Measurements from ENCODE around the gene SEC11C. TPM values are rescaled to one million over a fixed set of nuclear protein-coding genes. Genes with fewer than 3 reads are reported as not detected.

Gene SEC11C
- polyA plus RNA-seq, 2 of the 4 experiments (the other 2 are of a cell fraction): 66.5 to 94.9 TPM

DNA sequence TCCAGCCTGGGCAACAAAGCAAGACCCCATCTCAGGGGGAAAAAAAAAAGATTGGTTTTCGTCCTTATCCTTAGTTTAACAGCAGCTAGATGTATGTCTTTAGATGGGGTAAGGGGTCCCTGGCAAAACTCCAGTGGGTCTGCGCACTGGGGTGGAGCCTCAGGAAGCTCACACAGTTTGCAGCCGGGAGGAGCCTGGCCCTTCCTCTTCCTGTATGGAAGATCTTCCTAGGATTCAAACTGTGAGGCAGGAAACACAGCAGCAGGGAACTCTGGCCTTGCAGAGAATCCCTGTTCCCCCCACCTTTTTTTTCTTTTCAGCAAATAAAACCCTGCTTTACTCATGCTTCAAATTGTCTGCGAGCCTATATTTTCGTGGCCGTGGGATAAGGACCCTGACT is 67.8 kb downstream of the SEC11C start:
- ChIA-PET POLR2A (no interaction called here), CTCF (no interaction called here)
- FAIRE-seq: no peak
- no peaks in the 10 kb centered on the region for H3K9me3 ChIP-seq
- no peaks in the 10 kb centered on the region for H3K4me1 ChIP-seq
- TF ChIP-seq ESRRA (IDR thresholded peaks at IDR 0.05; ENCODE audit: borderline replicate concordance, low read length) (no peak), HEYL (CRISPR knock-in tag; IDR thresholded peaks at IDR 0.05) (no peak), HOXA7 (CRISPR knock-in tag; IDR thresholded peaks at IDR 0.05) (no peak), HDAC2 (IDR thresholded peaks at IDR 0.05) (no peak), JUN (IDR thresholded peaks at IDR 0.05) (no peak), KDM5A (IDR thresholded peaks at IDR 0.05) (no peak), CBX2 (IDR thresholded peaks at IDR 0.05; ENCODE audit: borderline replicate concordance, low read depth) (no peak), PHF8 (IDR thresholded peaks at IDR 0.05; ENCODE audit: borderline replicate concordance, low read depth) (no peak), SREBF2 (IDR thresholded peaks at IDR 0.05) (no peak), POLR2A (IDR thresholded peaks at IDR 0.05; ENCODE audit: low read length) (no peak), CHD4 (IDR thresholded peaks at IDR 0.05; ENCODE audit: borderline replicate concordance) (no peak), CBX8 (IDR thresholded peaks at IDR 0.05) (no peak)
- TF ChIP-seq, protein P1, sequence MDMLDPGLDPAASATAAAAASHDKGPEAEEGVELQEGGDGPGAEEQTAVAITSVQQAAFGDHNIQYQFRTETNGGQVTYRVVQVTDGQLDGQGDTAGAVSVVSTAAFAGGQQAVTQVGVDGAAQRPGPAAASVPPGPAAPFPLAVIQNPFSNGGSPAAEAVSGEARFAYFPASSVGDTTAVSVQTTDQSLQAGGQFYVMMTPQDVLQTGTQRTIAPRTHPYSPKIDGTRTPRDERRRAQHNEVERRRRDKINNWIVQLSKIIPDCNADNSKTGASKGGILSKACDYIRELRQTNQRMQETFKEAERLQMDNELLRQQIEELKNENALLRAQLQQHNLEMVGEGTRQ (IDR thresholded peaks at IDR 0.05): no peak
- TF ChIP-seq, protein P2, sequence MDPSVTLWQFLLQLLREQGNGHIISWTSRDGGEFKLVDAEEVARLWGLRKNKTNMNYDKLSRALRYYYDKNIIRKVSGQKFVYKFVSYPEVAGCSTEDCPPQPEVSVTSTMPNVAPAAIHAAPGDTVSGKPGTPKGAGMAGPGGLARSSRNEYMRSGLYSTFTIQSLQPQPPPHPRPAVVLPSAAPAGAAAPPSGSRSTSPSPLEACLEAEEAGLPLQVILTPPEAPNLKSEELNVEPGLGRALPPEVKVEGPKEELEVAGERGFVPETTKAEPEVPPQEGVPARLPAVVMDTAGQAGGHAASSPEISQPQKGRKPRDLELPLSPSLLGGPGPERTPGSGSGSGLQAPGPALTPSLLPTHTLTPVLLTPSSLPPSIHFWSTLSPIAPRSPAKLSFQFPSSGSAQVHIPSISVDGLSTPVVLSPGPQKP (IDR thresholded peaks at IDR 0.05; ENCODE audit: low read depth, low read length): no peak
- TF ChIP-seq, protein P3, sequence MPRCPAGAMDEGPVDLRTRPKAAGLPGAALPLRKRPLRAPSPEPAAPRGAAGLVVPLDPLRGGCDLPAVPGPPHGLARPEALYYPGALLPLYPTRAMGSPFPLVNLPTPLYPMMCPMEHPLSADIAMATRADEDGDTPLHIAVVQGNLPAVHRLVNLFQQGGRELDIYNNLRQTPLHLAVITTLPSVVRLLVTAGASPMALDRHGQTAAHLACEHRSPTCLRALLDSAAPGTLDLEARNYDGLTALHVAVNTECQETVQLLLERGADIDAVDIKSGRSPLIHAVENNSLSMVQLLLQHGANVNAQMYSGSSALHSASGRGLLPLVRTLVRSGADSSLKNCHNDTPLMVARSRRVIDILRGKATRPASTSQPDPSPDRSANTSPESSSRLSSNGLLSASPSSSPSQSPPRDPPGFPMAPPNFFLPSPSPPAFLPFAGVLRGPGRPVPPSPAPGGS (IDR thresholded peaks at IDR 0.05): no peak
- H3K27ac ChIP-seq: no peak overlapping the region
- no peak for ATAC-seq
- DNase-seq (ENCODE audit: low read depth in 1 of 2, low spot score in 1 of 2): no peak
- H3K4me2 ChIP-seq: no peak overlapping the region
- 67% methylated on average over 6 of the region's 6 CpGs for WGBS (ENCODE audit: missing lambda C conversion rate)
- no peak overlapping the region for H3K4me3 ChIP-seq

Other genes with a start within 250 kb of the SEC11C start
- gene GRP, start 80.3 kb downstream of the SEC11C start, polyA plus RNA-seq (2011; rRNA removed): not detected in 2 replicates
- not detected in 3 replicates for gene GRP, start 80.3 kb downstream of the SEC11C start, polyA plus RNA-seq (2017; fragmentation: RNase III; extraction: RNeasy Plus Mini Kit Qiagen cat#74134 plus additional on column Dnase treatment)
- not detected in 2 replicates for gene RAX, start 133.6 kb downstream of the SEC11C start, polyA plus RNA-seq (2011; rRNA removed)
- not detected in 3 replicates for gene RAX, start 133.6 kb downstream of the SEC11C start, polyA plus RNA-seq (2017; fragmentation: RNase III; extraction: RNeasy Plus Mini Kit Qiagen cat#74134 plus additional on column Dnase treatment)
- not detected in 2 replicates for gene CPLX4, start 178.8 kb downstream of the SEC11C start, polyA plus RNA-seq (2011; rRNA removed)
- gene CPLX4, start 178.8 kb downstream of the SEC11C start, polyA plus RNA-seq (2017; fragmentation: RNase III; extraction: RNeasy Plus Mini Kit Qiagen cat#74134 plus additional on column Dnase treatment): not detected in 3 replicates
- gene LMAN1, start 219.4 kb downstream of the SEC11C start, polyA plus RNA-seq (2011; rRNA removed): 73.4 and 94.0 TPM in 2 replicates
- gene LMAN1, start 219.4 kb downstream of the SEC11C start, polyA plus RNA-seq (2017; fragmentation: RNase III; extraction: RNeasy Plus Mini Kit Qiagen cat#74134 plus additional on column Dnase treatment): 53.7 to 56.2 TPM (median 56.0 TPM) in 3 replicates